Measurements from ENCODE around the gene ACTA1.

DNA sequence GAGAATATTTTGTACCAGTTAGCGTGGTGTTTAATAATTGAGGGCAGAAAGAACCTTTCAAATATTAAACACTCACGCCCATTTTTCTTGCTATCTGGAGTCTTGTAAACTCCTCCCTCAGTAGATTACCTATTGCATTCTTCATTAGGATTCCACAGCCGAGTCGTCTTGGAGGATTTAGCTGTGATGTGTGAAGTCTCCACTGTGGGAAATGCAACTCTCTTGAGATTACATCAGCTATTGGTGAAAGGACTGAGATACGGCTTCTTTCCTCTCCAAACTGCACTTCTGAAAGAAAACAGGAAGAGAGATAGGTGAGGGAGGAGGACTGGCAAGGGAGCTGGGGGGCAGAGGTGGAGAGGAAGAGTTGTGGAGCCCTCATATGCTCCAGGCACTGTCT lies 36.1 kb downstream of the ACTA1 start:
- TF ChIP-seq, protein P1, sequence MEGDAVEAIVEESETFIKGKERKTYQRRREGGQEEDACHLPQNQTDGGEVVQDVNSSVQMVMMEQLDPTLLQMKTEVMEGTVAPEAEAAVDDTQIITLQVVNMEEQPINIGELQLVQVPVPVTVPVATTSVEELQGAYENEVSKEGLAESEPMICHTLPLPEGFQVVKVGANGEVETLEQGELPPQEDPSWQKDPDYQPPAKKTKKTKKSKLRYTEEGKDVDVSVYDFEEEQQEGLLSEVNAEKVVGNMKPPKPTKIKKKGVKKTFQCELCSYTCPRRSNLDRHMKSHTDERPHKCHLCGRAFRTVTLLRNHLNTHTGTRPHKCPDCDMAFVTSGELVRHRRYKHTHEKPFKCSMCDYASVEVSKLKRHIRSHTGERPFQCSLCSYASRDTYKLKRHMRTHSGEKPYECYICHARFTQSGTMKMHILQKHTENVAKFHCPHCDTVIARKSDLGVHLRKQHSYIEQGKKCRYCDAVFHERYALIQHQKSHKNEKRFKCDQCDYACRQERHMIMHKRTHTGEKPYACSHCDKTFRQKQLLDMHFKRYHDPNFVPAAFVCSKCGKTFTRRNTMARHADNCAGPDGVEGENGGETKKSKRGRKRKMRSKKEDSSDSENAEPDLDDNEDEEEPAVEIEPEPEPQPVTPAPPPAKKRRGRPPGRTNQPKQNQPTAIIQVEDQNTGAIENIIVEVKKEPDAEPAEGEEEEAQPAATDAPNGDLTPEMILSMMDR (IDR thresholded peaks at IDR 0.05; ENCODE audit: poor library complexity) = no peak
- TF ChIP-seq EZH2 (IDR thresholded peaks at IDR 0.05; ENCODE audit: borderline replicate concordance) = no peak
- no peak for TF ChIP-seq EZH2phosphoT487 (IDR thresholded peaks at IDR 0.05; ENCODE audit: low read depth, severe bottlenecking, unreplicated experiment)

Data from hepatocyte (in vitro differentiated cells).